Measurements from ENCODE around the gene PPP1R16B.

DNA sequence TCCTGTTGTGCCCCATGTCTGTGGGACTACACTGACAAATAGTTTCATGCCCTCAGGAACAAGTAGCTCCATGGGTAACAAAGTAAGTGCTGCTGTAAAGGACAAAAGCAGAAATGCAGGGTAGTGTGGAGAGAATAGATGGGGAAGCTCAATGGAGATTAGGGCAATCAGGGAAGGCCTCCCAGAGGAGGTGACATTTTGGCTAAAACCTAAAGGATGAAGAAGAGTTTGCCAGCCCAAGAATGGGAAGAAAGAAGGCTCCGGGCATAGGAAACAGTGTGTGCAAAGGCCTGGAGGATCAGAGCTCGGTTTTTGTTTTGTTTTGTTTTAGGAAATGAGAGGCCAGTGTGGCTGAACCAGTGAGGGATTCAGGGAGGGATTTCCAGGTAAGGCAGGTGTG is 77.1 kb downstream of the PPP1R16B start:
- TF ChIP-seq, protein P1, sequence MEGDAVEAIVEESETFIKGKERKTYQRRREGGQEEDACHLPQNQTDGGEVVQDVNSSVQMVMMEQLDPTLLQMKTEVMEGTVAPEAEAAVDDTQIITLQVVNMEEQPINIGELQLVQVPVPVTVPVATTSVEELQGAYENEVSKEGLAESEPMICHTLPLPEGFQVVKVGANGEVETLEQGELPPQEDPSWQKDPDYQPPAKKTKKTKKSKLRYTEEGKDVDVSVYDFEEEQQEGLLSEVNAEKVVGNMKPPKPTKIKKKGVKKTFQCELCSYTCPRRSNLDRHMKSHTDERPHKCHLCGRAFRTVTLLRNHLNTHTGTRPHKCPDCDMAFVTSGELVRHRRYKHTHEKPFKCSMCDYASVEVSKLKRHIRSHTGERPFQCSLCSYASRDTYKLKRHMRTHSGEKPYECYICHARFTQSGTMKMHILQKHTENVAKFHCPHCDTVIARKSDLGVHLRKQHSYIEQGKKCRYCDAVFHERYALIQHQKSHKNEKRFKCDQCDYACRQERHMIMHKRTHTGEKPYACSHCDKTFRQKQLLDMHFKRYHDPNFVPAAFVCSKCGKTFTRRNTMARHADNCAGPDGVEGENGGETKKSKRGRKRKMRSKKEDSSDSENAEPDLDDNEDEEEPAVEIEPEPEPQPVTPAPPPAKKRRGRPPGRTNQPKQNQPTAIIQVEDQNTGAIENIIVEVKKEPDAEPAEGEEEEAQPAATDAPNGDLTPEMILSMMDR (IDR thresholded peaks at IDR 0.05): no peak
- TF ChIP-seq POLR2AphosphoS5 (IDR thresholded peaks at IDR 0.05): no peak
- TF ChIP-seq EP300 (IDR thresholded peaks at IDR 0.05; ENCODE audit: low read depth): no peak
- TF ChIP-seq POLR2A (IDR thresholded peaks at IDR 0.05): no peak

All from transverse colon (tissue), 4 donors.